HG02981 (cell line): Measurements from ENCODE around the gene TRAF3.
"Not testable (repeated sequence)": the region's sequence is repeated elsewhere in the genome, so short reads cannot be mapped to it uniquely, and the experiment has no call there.

Experiments
- ATAC-seq: cut with Tn5 transposase; IDR thresholded peaks from one replicate; pipeline ENCODE4 v1.9.1; 2021; ENCODE audit warnings: mild to moderate bottlenecking, moderate library complexity; ENCODE audit not compliant: unreplicated experiment

Gene TRAF3

GRCh38 chr14:102883554-102883953 lies 106.3 kb downstream of the TRAF3 start:
- ATAC-seq = no peak

- ATAC-seq = no peak
These were observed 108.6 kb downstream of the TRAF3 start for GRCh38 chr14:102885737-102886447.

- no peak for ATAC-seq
These were observed 111.5 kb downstream of the TRAF3 start for GRCh38 chr14:102888748-102889147.

- ATAC-seq = no peak
These were observed 112.4 kb downstream of the TRAF3 start for GRCh38 chr14:102889615-102890014.

GRCh38 chr14:102891111-102891510 lies 113.9 kb downstream of the TRAF3 start:
- ATAC-seq = no peak

GRCh38 chr14:102891556-102891955 lies 114.3 kb downstream of the TRAF3 start:
- ATAC-seq = no peak

- ATAC-seq = no peak
These were observed 115.4 kb downstream of the TRAF3 start for GRCh38 chr14:102892651-102893050.

GRCh38 chr14:102893452-102893851 lies 116.2 kb downstream of the TRAF3 start:
- no peak for ATAC-seq

- not testable (repeated sequence) for ATAC-seq
These were observed 119.5 kb downstream of the TRAF3 start for GRCh38 chr14:102896735-102897134.

GRCh38 chr14:102897299-102898027 lies 120.2 kb downstream of the TRAF3 start:
- no peak for ATAC-seq

- ATAC-seq = no peak
These were observed 121.0 kb downstream of the TRAF3 start for GRCh38 chr14:102898298-102898697.

- no peak for ATAC-seq
These were observed 121.7 kb downstream of the TRAF3 start for GRCh38 chr14:102898776-102899515.

GRCh38 chr14:102899516-102899900 lies 122.3 kb downstream of the TRAF3 start:
- no peak for ATAC-seq

GRCh38 chr14:102900631-102901571 lies 123.7 kb downstream of the TRAF3 start:
- ATAC-seq = peak; percentile 54

- ATAC-seq = peak; percentile 74
These were observed 124.4 kb downstream of the TRAF3 start for GRCh38 chr14:102901633-102902032.

- ATAC-seq = peak; percentile 9
These were observed 124.8 kb downstream of the TRAF3 start for GRCh38 chr14:102902086-102902485.

GRCh38 chr14:102902523-102903247 lies 125.4 kb downstream of the TRAF3 start:
- no peak for ATAC-seq

GRCh38 chr14:102903248-102903888 lies 126.1 kb downstream of the TRAF3 start:
- ATAC-seq = no peak

- no peak for ATAC-seq
These were observed 126.8 kb downstream of the TRAF3 start for GRCh38 chr14:102903889-102904512.
